AG08396 (cell line): Measurements from ENCODE around the gene RAC3.
"Not testable (repeated sequence)": the region's sequence is repeated elsewhere in the genome, so short reads cannot be mapped to it uniquely, and the experiment has no call there.

ENCODE experiments used
- DNase-seq: peaks from one replicate; pipeline ENCODE4 v3.0.0; 2012; ENCODE audit warnings: low spot score, mixed read lengths

RAC3 gene

DNA sequence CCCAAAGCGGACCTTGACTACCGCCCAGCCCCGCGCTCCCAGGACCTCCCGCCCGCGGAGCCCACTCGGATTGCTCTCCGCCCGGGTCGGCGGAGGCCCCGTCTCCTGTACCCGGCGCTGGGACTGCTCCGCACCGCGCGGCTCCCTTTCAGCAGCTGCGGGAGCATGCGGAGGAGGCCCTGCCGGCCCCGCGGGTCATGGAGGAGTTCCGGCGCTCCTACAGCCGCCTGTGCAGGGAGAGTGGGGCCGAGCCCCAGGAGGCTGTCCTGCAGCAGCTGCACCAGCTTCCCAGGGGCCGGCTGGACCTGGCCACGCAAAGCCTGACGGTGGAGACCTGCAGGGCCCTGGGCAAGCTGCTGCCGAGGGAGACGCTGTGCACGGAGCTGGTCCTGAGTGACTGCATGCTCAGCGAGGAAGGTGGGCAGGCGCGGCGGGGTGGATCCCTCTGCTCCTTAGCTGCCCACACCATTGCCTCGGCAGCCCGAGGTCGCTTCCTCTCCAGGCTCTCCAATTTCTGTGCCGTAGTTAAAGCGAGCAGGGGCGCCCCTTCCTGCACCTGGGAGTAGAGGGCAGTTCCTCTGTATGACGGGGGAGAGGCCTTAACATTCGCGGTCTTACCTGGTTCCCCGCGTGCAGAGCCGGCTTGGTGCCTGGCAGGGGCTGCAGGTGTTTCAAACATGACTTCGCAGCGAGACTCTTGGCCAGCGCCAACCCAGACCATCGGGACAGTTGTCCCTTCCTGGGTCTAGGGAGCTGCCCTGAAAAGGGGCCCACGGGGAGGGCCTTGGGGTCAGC is 7.8 kb upstream of the RAC3 start:
- peak; percentile 66 for DNase-seq

DNA sequence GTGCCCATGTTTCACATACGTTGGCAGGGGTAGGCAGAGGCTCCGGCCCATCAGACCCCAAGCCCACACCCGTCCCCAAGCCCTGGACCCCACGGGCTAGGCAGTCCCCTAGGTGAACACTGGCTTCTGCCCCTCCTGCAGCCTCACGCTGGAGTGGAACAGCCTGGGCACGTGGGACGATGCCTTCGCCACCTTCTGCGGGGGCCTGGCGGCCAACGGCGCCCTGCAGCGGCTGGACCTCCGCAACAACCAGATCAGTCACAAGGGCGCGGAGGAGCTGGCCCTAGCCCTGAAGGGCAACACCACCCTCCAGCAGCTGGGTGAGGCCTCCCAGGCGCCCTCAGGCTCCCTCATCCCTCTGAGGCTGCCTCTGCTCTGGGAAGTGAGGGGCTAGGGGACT is 6.6 kb upstream of the RAC3 start:
- DNase-seq, result no peak

DNA sequence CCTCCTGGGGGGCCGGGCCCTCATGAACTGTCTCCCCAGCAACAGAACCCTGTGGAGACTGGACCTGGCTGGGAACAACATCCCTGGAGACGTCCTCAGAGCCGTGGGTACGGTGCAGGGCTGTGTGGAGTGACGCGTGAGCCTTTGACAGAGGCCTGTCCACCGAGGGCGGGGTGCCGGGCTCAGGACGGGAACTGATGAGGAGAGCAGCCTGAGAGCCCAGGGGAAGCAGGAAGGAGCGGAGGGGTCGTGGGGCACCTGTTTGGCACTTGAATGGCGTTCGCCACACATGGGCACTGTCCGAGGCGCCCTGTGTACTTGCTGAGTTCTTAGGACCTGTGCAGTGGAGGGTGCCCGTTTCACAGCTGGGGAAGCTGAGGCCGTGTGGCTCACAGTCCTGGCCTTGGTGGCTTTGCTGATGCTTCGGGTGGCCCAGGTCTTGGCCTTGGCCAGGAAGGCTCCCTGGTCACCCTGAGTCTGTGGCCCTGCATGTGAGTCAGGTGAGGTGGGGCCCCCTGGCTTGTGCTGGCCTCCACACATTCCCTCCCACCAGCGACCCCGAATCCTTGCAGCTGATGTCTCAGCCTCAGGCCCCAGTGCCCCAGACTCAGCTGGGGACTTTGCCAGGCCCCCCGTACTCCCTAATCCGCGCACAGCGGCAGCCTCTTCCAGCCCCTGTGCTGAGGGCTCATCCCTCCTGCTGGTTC is 5.9 kb upstream of the RAC3 start:
- no peak for DNase-seq

DNA sequence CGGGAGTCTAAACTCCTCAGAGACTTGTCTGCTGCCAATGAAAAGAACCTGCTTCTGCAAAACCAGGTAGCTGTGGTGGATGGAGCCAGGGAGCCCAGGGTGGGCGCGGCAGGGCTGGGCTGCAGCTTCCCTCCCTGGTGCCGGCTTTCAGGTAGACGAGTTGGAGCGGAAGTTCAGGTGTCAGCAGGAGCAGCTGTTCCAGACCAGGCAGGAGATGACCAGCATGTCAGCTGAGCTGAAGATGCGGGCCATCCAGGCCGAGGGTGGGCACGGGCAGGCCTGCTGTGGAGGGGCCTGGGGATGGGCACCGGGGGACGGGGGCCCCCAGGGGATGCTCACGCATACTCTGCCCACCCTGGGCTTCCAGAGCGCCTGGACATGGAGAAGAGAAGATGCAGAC is 3.2 kb upstream of the RAC3 start:
- DNase-seq, result no peak

DNA sequence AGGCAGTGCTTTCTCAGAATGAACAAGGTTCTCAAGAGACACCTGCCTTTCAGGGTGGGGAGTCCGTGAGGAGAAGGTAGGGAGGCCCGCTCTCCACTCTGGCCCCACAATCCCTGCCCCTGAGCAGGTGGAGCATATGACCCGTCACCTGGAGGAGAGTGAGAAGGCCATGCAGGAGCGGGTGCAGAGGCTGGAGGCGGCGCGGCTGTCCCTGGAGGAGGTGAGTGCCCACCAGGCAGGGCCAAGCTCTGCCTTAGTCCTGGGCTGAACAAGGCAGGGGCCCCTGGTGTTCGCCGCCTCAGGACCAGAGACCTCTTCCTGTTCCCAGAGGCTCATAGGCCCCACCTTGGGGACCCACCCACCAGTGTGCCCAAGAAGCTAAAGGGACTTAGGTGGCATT is 2.5 kb upstream of the RAC3 start:
- no peak for DNase-seq

DNA sequence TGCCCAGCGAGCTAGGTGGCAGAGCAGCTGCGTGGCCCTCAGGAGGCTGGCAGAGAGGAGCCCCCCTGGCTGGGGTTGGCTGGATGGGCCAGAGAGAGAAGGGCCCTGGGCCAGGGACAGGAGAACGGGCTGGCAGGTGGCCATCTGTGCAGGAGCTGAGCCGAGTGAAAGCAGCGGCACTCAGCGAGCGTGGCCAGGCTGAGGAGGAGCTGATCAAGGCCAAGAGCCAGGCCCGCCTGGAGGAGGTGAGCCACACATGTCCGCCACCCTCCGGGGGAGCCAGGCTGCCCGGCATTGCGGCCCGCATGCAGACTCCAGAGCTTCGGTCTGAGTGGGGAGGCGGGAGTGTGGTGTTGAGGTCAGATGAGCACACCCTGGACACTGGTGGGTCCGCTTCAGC is 2.1 kb upstream of the RAC3 start:
- no peak for DNase-seq

DNA sequence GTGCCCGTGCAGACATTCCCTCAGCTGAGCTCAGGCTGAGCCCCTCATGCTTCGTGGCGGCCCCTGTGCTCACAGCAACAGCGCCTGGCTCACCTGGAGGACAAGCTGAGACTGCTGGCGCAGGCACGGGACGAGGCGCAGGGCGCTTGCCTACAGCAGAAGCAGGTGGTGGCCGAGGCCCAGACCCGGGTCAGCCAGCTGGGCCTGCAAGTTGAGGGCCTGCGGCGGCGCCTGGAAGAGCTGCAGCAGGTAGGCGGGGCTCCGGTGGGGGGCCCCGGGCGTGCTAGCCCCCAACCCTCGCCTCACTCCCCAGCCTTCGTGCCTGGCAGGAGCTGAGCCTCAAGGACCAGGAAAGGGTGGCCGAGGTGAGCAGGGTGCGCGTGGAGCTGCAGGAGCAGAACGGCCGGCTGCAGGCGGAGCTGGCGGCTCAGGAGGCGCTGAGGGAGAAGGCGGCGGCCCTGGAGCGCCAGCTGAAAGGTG is 1.4 kb upstream of the RAC3 start:
- no peak for DNase-seq

DNA sequence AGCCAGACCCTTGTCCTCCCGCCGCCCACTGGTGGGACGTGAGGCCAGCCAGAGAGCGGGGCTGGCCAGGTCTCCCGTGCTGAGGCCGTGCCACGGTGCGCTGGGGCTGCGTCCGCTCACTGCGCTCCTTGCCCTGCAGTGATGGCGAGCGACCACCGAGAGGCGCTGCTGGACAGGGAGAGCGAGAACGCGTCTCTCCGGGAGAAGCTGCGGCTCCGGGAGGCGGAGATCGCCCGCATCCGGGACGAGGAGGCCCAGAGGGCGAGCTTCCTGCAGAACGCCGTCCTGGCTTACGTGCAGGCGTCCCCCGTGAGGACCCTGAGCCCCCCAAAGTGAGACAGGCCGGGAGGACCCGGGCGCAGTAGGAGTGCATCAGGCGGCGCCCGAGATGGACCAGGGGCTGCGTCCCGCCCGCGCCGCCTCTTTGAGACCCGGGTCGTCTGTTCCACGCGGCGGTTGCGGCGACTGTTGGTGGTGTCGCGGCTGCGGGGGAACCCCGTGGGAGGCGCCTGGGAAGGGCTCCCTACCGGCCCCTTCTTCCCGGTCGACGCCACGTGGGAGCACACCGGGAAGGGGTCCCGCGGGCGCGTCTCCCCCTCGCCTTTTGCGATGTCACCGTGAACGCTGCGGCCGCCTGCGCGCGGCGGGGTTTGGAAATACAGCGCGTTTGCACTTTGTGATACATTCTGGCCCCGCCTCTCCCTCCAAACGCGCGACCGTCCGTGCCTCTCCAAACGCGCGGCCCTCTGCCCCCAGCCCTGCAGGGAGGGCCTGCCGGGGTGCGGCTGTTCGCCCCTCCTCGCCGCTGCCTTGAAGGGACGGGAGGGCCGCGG is 792 bp upstream of the RAC3 start:
- peak; percentile 95 for DNase-seq

DNA sequence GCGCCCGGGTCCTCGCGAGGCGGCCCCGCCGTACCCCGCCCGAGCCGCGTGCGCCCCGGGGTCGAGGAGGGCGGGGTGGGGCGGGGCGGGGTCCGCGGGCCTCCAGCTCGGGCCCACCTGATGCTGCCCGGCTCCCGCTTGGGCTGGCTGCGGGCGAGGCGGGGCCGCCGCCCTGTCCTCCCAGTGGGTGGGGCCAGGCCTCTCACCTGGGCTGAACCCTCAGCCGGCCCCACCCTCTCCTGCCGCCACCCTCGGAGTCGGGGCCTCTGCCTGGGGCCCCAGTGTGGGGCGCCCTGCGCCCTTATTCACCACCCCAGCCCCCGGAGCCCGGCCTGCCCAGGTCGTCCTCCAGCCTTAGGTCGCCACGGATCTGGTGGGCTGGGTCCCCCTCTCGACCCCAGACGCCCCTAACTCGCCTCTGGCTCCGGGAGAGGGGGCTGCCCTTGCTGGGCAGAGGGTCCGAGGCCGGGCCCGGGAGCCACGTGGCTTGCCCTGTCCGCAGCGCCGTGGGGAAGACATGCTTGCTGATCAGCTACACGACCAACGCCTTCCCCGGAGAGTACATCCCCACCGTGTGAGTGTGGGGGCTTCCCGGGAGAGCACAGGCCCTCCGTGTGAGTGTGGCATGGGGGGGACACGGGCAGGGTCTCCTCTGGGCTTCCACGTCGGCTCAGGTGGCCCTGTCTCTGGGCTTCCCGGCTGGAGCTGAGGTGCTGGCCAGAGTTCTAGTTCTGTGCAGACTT is 578 bp downstream of the RAC3 start:
- no peak for DNase-seq

DNA sequence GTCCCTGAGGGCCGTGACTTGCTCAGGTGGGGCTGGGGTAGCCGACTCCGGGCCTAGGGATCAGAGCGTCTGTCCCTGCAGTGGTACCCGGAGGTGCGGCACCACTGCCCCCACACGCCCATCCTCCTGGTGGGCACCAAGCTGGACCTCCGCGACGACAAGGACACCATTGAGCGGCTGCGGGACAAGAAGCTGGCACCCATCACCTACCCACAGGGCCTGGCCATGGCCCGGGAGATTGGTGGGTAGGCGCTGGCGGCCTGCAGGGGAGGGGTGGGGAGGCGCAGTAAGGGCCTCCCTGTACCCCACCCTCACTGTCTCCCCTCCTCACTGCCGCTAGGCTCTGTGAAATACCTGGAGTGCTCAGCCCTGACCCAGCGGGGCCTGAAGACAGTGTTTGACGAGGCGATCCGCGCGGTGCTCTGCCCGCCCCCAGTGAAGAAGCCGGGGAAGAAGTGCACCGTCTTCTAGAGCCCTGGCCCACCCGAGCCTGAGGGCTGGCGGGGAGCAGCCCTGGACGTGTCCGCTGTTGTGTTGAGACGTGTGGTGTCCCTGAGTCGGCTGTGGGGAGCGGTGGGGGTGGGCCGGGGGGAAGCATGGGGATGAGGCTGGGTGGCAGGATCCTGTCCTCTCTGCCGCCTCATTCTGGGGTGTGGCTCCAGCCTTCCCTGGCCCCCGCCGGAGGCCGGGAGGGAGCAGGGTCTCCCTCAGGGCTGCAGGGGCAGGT is 2.0 kb downstream of the RAC3 start:
- no peak for DNase-seq

DNA sequence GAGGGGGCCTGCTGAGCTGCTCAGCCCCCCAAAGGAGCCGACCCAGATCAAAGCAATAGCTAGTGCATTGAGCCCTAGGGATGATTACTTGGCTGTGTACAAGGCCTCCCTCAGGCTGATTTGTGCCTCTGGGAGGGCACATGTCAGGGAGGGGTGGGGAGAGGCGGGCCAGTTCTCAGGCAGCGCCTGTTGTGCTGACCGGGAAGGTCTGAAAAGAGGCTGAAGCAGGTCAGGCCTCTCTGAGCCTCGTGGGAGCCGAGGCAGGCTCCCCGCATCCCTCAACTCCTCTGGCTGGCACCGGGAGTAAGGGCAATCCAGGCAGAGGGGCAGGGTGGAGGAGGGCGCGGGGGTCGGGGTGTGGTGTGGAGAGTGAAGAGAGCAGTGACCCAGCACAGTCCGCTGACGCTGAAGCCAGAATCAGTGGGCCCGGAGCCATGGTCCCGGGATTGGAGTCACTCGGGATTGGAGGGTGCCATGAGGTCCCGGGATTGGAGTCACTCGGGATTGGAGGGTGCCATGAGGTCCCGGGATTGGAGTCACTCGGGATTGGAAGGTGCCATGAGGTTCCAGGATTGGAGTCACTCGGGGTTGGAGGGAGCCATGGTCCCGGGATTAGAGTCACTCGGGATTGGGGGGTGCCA is 3.0 kb downstream of the RAC3 start:
- no peak for DNase-seq

DNA sequence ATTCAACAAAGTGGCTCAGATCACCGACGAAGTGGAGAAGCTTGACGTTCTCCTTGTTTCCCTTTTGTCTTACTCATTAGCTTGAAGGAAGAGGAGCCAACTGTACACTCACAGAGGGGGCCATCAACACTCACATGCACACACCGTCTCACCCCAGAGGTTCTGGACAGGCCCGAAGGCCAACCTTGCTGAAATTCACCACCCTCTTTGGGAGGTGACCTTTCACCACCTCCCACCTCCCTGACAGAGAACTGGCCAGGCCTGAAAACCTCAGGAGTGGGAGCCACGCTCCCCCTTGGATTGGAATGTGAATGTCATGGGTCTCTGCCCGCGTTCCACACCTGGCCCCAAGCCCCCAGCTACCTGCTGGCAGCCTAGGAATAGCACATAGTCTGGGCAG is 4.0 kb downstream of the RAC3 start:
- DNase-seq, result no peak

DNA sequence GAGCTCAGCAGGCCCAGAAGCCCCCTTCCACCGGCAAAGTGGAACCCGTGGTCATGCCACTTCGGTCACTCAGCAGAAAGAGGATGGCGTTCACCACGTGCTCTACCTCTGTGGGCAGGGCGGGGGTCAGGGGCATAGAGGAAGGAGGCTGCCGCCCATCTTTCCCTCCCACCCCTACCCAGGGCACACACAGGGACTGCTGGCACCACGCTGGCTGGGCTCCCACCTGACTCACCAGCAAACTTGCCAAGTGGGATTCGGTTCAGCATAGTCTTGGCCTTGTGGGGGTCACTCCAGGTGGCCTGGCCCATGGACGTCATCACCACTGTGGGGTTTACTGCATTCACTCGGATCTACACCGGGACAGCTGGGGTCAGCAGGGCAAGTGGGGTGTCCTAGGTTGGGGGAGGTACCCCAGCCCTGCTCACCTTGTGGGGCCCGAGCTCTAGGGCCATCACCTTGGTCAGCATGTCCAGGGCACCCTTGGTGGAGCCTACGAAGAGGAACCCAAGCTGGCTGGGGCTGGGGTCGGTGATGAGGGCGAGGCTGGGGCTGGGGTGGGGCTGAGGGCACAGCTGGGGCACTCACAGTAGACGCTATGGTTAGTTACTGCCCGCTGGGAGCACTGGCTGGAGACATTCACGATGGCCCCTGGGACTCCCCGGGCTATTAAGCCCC is 4.6 kb downstream of the RAC3 start:
- no peak for DNase-seq

DNA sequence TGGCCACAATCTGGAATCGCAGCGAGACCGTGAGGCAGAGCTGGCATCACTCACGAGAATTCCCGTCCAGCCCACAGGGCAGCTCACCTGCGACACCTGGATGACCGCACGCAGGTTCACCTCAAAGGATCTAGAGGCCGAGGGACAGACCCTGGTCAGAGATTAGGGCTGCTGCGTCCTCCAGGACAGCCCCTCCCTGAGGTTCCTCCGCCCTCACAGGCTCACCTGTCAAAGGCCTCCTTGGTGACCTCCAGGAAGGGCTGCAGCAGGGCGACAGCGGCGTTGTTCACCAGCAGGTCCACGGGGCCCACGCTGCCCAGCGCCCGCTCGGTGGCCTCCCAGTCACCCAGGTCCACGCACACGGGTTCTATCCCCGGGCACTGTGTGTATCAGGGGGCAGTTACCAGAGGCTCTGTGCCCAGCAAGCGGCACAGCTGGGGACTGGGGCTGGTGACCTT is 5.2 kb downstream of the RAC3 start:
- DNase-seq, result no peak

DNA sequence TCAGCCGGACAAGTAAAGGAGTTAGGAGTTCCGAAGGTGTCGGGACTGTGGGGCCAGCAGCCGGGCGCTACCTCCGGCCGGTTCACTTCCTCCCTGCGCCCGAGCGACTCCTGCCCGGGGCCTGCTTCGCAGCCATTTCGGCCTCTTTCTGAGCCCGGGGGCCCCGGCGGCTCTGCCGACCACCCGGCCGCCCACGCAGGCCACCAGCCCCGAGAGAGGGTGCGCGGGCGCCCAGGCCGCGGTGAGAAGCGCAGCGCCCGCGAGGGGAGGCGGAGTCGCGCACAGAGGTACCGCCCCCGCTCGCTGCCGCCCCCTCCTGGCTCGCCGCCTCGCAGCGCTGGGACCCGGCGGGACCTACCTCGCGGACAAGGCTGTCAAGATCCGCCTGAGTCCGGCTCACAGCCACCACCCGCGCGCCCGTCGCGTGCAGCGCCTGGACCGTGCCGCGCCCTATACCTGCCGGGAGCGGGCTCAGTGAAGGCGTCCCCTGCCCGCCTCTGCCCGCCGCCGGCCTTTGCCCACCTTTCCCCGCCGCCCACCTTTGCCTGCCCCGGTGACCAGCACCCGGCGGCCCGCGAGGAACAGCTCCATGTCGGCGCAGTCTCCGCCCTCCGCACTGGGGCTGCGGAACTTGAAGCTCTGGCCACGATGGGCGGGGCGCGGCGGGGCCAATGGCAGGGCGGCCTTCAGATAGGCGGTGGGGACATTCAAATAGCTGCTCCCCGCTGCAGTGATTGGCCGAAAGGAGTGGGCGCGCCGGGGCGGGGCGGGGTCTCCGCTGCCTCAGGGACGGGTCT is 5.8 kb downstream of the RAC3 start, which contains the start of gene DCXR:
Gene DCXR, minus strand, starts transcription at position 606 of the 797 bp plus-strand sequence. Its CDS starts 15 bp downstream, at position 591.
- DNase-seq, result peak; percentile 98

DNA sequence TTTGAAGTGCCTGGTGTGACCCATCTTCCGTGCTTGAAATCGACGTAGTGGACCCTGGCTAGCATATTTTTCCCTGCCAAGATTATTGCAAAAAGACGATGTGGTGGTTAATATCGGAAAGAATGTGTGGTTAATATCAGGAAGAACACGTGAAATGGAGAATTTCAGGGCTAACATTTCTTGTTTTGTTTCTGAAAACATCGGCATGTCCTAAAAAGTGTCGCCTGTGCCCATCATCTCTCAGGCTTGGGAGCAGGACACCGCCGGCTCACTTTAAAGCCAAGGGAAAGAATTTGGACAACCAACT is 6.4 kb downstream of the RAC3 start:
- DNase-seq, result no peak

DNA sequence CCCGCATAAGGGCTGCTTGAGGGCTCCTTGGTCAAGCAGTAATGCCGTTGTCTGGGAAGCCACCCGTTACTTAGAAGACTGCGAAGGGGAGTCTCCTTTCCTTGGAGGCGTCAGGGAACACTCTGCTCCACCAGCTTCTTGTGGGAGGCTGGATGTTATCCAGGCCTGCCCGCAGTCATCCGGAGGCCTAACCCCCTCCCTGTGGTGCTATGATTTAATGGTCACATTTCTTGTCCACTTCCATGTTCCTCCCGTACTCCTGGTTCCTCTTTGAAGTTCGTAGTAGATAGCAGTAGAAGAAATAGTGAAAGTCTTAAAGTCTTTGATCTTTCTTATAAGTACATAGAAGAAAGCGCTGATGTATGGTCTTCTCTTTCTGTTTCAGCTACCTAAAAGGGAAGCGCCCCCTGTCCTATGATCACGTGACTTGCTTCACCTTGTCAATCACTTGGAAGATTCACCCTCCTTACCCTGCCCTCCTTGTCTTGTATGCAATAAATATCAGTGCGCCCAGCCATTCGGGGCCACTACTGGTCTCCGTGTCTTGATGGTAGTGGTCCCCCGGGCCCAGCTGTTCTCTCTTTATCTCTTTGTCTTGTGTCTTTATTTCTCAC is 7.4 kb downstream of the RAC3 start:
- not testable (repeated sequence) for DNase-seq

DNA sequence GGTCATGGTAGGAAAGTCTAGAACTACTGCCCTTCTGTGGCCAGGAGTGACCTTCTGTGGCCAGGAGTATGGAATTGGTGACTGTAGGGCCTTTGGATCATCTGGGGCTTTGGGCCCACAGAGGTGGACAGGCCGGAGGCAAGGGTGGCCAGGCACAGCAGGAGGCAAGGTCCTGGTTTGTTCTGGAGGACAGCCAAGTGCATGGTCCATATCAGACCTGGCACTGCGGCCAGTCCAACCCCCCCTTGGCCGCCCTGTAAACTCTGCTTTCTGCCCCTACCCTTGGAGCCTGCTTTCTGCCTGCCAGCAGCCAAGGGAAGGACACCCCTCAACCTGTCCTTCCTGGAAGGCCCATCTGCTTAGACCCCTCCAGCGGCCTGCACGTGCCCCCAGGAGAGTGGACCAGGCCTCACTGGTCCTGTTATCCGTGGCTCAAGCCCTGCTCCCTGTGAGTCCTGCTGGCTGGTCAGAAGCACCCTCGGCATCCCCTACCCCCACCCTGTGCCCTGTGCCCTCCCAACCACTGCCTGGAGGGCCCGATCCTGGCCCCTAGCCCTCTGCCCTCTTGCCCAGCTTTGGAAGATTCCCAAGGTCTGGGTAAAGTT is 8.3 kb downstream of the RAC3 start:
- no peak for DNase-seq
